C1 segment of cervical spinal cord (tissue), 14 donors: ENCODE measurements around the gene COL13A1.

Experiments
- DNase-seq, 14 donors: peaks; one replicate each; lab custom pipeline; 2025; lab: John Stamatoyannopoulos, UW

The COL13A1 gene

GRCh38 chr10:69819716-69820506 is 18.2 kb downstream of the COL13A1 start:
- DNase-seq, result no peak

GRCh38 chr10:69820817-69821216 is 19.1 kb downstream of the COL13A1 start:
- DNase-seq, result no peak

GRCh38 chr10:69825604-69826003 is 23.9 kb downstream of the COL13A1 start:
- DNase-seq, result no peak

GRCh38 chr10:69826094-69826493 is 24.4 kb downstream of the COL13A1 start:
- no peak for DNase-seq

- no peak for DNase-seq
Measured at GRCh38 chr10:69826789-69827554, 25.3 kb downstream of the COL13A1 start.

- no peak for DNase-seq
Measured at GRCh38 chr10:69828144-69828870, 26.6 kb downstream of the COL13A1 start.

- peak in 1 of 14 donors; percentile 41 for DNase-seq
Measured at GRCh38 chr10:69829775-69830174, 28.1 kb downstream of the COL13A1 start.

- no peak for DNase-seq
Measured at GRCh38 chr10:69831231-69831855, 29.6 kb downstream of the COL13A1 start.

- DNase-seq, result no peak
Measured at GRCh38 chr10:69835233-69835632, 33.5 kb downstream of the COL13A1 start.

GRCh38 chr10:69835875-69836730 is 34.4 kb downstream of the COL13A1 start:
- peak in 1 of 14 donors; percentile 91 for DNase-seq

GRCh38 chr10:69836731-69837030 is 35.0 kb downstream of the COL13A1 start:
- no peak for DNase-seq

- peak in 1 of 14 donors; percentile 78 for DNase-seq
Measured at GRCh38 chr10:69837261-69837660, 35.6 kb downstream of the COL13A1 start.

- DNase-seq, result no peak
Measured at GRCh38 chr10:69838418-69838817, 36.7 kb downstream of the COL13A1 start.

GRCh38 chr10:69838853-69839252 is 37.1 kb downstream of the COL13A1 start:
- no peak for DNase-seq

- peak in 1 of 14 donors; percentile 69 for DNase-seq
Measured at GRCh38 chr10:69839696-69840345, 38.1 kb downstream of the COL13A1 start.

GRCh38 chr10:69840773-69841172 is 39.1 kb downstream of the COL13A1 start:
- DNase-seq, result no peak

- DNase-seq, result no peak
Measured at GRCh38 chr10:69842020-69842419, 40.3 kb downstream of the COL13A1 start.

GRCh38 chr10:69842882-69843281 is 41.2 kb downstream of the COL13A1 start:
- no peak for DNase-seq

GRCh38 chr10:69843923-69844322 is 42.2 kb downstream of the COL13A1 start:
- DNase-seq, result no peak

GRCh38 chr10:69844698-69845097 is 43.0 kb downstream of the COL13A1 start:
- DNase-seq, result no peak
